IMR-90 (cell line): ENCODE data around the gene PCYT1B. TPM values are rescaled to one million over a fixed set of nuclear protein-coding genes. Genes with fewer than 3 reads are reported as not detected.

ENCODE experiments used
- ATAC-seq: fragments of 200-7000 bp; cut with Tn5 transposase; 2 replicates; pipeline ENCODE4 v1.9.1; 2020; ENCODE audit warnings: low read depth, mild to moderate bottlenecking, moderate library complexity
- BruUV-seq: library from RNA; stranded (reverse); fragments of 400-500 nt; replicated peaks from 2 replicates; lab custom pipeline; 2021; lab: Mats Ljungman, UMichigan
- CTCF ChIA-PET: fragments of 300-600 bp; formaldehyde crosslinking; extraction: SDS; loops from one replicate; lab custom pipeline; 2021; ENCODE audit warnings: antibody characterized with exemption; lab: Yijun Ruan, JAX
- POLR2A ChIA-PET: fragments of 300-600 bp; sonication (Branson Sonifier 250); formaldehyde crosslinking; loops from one replicate; lab custom pipeline; 2022; ENCODE audit warnings: antibody characterized with exemption; ENCODE audit not compliant: unreplicated experiment; lab: Charles Lee
- DNase-seq: peaks from one replicate; pipeline ENCODE4 v3.0.0; 2013
- H2AFZ ChIP-seq: replicated peaks from 2 replicates; pipeline ENCODE3; 2013; ENCODE audit warnings: low read length, mild to moderate bottlenecking; ENCODE audit not compliant: poor library complexity
- H2AK5ac ChIP-seq: 2 replicates; pipeline ENCODE4 v1.6.1; 2013; ENCODE audit warnings: low read depth, low read length, inconsistent platforms
- H2AK9ac ChIP-seq: replicated peaks from 2 replicates; pipeline ENCODE3; 2013; ENCODE audit warnings: mild to moderate bottlenecking, low read depth, low read length, moderate library complexity; ENCODE audit not compliant: poor library complexity
- H2BK120ac ChIP-seq: 2 replicates; pipeline ENCODE4 v1.6.1; 2013; ENCODE audit warnings: low read depth, low read length, inconsistent platforms
- H2BK15ac ChIP-seq: 3 replicates; pipeline ENCODE4 v1.6.1; 2013; ENCODE audit warnings: low read depth, low read length, inconsistent platforms
- H2BK20ac ChIP-seq: 2 replicates; pipeline ENCODE4 v1.6.1; 2013; ENCODE audit warnings: low read depth, mild to moderate bottlenecking, inconsistent platforms, low read length, moderate library complexity
- H2BK5ac ChIP-seq: 2 replicates; pipeline ENCODE4 v1.6.1; 2013; ENCODE audit warnings: mild to moderate bottlenecking, low read depth, low read length, inconsistent platforms; ENCODE audit not compliant: poor library complexity, severe bottlenecking
- H3K14ac ChIP-seq: replicated peaks from 2 replicates; pipeline ENCODE4 v1.6.1; 2013; ENCODE audit warnings: low read depth, low read length, inconsistent platforms
- H3K18ac ChIP-seq: 2 replicates; pipeline ENCODE4 v1.6.1; 2013; ENCODE audit warnings: low read depth, low read length, control low read depth
- H3K23ac ChIP-seq: 2 replicates; pipeline ENCODE4 v1.6.1; 2013; ENCODE audit warnings: low read depth, low read length, inconsistent platforms
- H3K27ac ChIP-seq: 2 replicates; pipeline ENCODE4 v1.5.1; 2013; ENCODE audit warnings: mild to moderate bottlenecking, control low read depth, low read length; ENCODE audit not compliant: insufficient read depth
- H3K27me3 ChIP-seq: 2 replicates; pipeline ENCODE4 v1.6.1; 2013; ENCODE audit warnings: low read length; ENCODE audit not compliant: control insufficient read depth, insufficient read depth
- H3K36me3 ChIP-seq: 2 replicates; pipeline ENCODE4 v1.6.1; 2013; ENCODE audit warnings: low read length, mixed read lengths; ENCODE audit not compliant: control insufficient read depth, insufficient read depth
- H3K4ac ChIP-seq: 2 replicates; pipeline ENCODE4 v1.6.1; 2013; ENCODE audit warnings: low read depth, low read length, inconsistent platforms
- H3K4me1 ChIP-seq: 2 replicates; pipeline ENCODE4 v1.6.1; 2013; ENCODE audit warnings: low read length, mixed read lengths; ENCODE audit not compliant: control insufficient read depth, insufficient read depth
- H3K4me2 ChIP-seq: 2 replicates; pipeline ENCODE4 v1.6.1; 2013; ENCODE audit warnings: low read depth, mild to moderate bottlenecking, control low read depth, low read length, moderate library complexity
- H3K4me3 ChIP-seq: 2 replicates; pipeline ENCODE4 v1.5.1; 2013; ENCODE audit warnings: low read depth, mild to moderate bottlenecking, control low read depth, low read length, moderate library complexity; ENCODE audit not compliant: insufficient read depth
- H3K56ac ChIP-seq: 2 replicates; pipeline ENCODE4 v1.6.1; 2013; ENCODE audit warnings: low read length, inconsistent platforms; ENCODE audit not compliant: insufficient read depth; ENCODE audit errors: extremely low read depth
- H3K79me1 ChIP-seq, 2 experiments: 2 replicates each; pipeline ENCODE4 v1.6.1; 2013; ENCODE audit warnings: low read length in 2 of 2, inconsistent platforms in 1 of 2, low read depth in 1 of 2
- H3K9ac ChIP-seq: 2 replicates; pipeline ENCODE4 v1.6.1; 2013; ENCODE audit warnings: low read depth, low read length, control low read depth
- H3K9me1 ChIP-seq: 2 replicates; pipeline ENCODE4 v1.6.1; 2013; ENCODE audit warnings: low read length, inconsistent platforms; ENCODE audit not compliant: insufficient read depth
- H3K9me3 ChIP-seq: 2 replicates; pipeline ENCODE4 v1.6.1; 2013; ENCODE audit warnings: low read length; ENCODE audit not compliant: control insufficient read depth, insufficient read depth
- H4K20me1 ChIP-seq: 2 replicates; pipeline ENCODE4 v1.6.1; 2013; ENCODE audit warnings: low read length, inconsistent platforms; ENCODE audit not compliant: insufficient read depth
- H4K5ac ChIP-seq: 2 replicates; pipeline ENCODE4 v1.6.1; 2013; ENCODE audit warnings: mild to moderate bottlenecking, low read depth, low read length, control low read depth
- H4K8ac ChIP-seq, 2 experiments: 2 replicates each; pipeline ENCODE4 v1.6.1; 2013; ENCODE audit warnings: low read depth in 2 of 2, low read length in 2 of 2, control low read depth in 1 of 2, inconsistent platforms in 1 of 2
- H4K91ac ChIP-seq: 2 replicates; pipeline ENCODE4 v1.6.1; 2013; ENCODE audit warnings: low read depth, low read length, inconsistent platforms; ENCODE audit not compliant: insufficient read depth
- CEBPB ChIP-seq: IDR thresholded peaks from 2 replicates; pipeline ENCODE4 v1.6.1; 2012; ENCODE audit warnings: low read depth, low read length, improper control_type of control experiment
- MAZ ChIP-seq: IDR thresholded peaks from 2 replicates; pipeline ENCODE4 v1.6.1; 2012; ENCODE audit warnings: low read depth, mild to moderate bottlenecking, low read length, improper control_type of control experiment, moderate library complexity, borderline replicate concordance
- NFE2L2 ChIP-seq: fragments of 150-350 bp; IDR thresholded peaks from 2 replicates; pipeline ENCODE4 v1.6.1; 2016; ENCODE audit warnings: low read depth, mild to moderate bottlenecking, low read length
- RFX5 ChIP-seq: IDR thresholded peaks from 2 replicates; pipeline ENCODE4 v1.8.0; 2012; ENCODE audit warnings: low read depth, mild to moderate bottlenecking, low read length, moderate library complexity
- dilution Hi-C: fragments of 300-500 bp; cut with HindIII; formaldehyde crosslinking; loops from one replicate; pipeline ENCODE4 v1.14.3; 2018; ENCODE audit warnings: low sequenced_read_pairs; ENCODE audit not compliant: unreplicated experiment
- in situ Hi-C: fragments of 300-500 bp; cut with MboI; formaldehyde crosslinking; loops from 3 replicates; pipeline ENCODE4 v1.14.3; 2019; ENCODE audit warnings: low sequenced_read_pairs, inconsistent platforms, mixed read lengths
- intact Hi-C: fragments of 100-400 bp; cut with micrococcal nuclease; formaldehyde crosslinking; loops from 2 replicates; pipeline ENCODE4 v1.10.0; 2022
- polyA plus RNA-seq, 3 experiments: library from polyadenylated mRNA; depleted of rRNA; stranded (reverse); fragments of >200 nt; gene quantifications; 2 replicates each; pipeline ENCODE4 v1.2.3, GENCODE V29; 2012; ENCODE audit warnings: low replicate concordance in 1 of 3
- total RNA-seq: library from RNA; depleted of rRNA; stranded (reverse); fragments of >200 nt; gene quantifications from 2 replicates; pipeline ENCODE4 v1.2.3, GENCODE V29; 2012

The PCYT1B gene
- total and polyA plus RNA-seq, 2 of the 4 experiments (the other 2 are of a cell fraction) = under 0.01 to 0.09 TPM

DNA sequence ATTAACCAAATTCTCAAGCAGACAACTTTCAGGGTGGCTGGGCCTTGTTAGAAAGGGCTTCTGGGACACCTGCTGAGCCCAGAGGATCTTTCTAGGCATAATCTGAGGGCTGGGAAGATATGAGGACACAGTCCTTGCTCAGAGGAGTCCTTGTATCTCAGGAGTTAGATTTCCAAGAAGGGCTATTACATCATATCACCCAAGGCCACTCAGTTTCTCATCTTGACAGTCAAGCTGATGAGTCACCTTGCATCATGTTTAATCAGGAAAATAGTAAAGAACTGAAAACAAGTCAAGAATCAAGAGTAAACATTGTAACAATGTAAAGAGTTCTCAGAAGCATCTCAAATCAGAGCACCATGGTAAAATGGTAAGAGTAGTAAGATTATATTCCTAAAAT lies 4.0 kb downstream of the PCYT1B start:
- Histone ChIP-seq H3K27ac (no peak overlapping the region), H3K4ac (no peak overlapping the region), H2BK15ac (no peak overlapping the region), H3K18ac (no peak overlapping the region), H3K4me2 (no peak overlapping the region), H4K20me1 (no peaks in the 10 kb centered on the region), H3K9me1 (no peaks in the 10 kb centered on the region), H3K56ac (no peak overlapping the region), H2AFZ (no peak overlapping the region), H3K9me3 (no peaks in the 10 kb centered on the region), H3K9ac (no peak overlapping the region), H3K23ac (no peak overlapping the region), H3K4me3 (no peak overlapping the region), H3K14ac (no peak overlapping the region), H2AK5ac (no peak overlapping the region), H3K36me3 (no peaks in the 10 kb centered on the region), H4K8ac (no peak overlapping the region), H3K79me1 (no peaks in the 10 kb centered on the region), H4K5ac (no peak overlapping the region), H3K4me1 (no peaks in the 10 kb centered on the region), H2BK120ac (no peak overlapping the region), H4K91ac (no peak overlapping the region), H2BK5ac (no peak overlapping the region), H3K27me3 (peaks cover 10% of the 10 kb centered on the region), H2AK9ac (no peak overlapping the region), H2BK20ac (no peak overlapping the region)
- intact Hi-C loops (no loop called here), in situ Hi-C loops (no loop called here), dilution Hi-C loops (no loop called here)
- ATAC-seq (no peak), DNase-seq (no peak)
- BruUV-seq = no TSS peak
- ChIA-PET CTCF (no interaction called here), POLR2A (no interaction called here)
- TF ChIP-seq MAZ (no peak), RFX5 (no peak), NFE2L2 (no peak), CEBPB (peak; percentile 27; the same call in 1 of the 2 replicates)
